GM19099 (cell line): ENCODE data around the gene CLASP2.

Experiments
- POLR2A ChIP-seq: IDR thresholded peaks from 3 replicates; pipeline ENCODE4 v1.6.1; 2011; ENCODE audit warnings: low read depth; ENCODE audit not compliant: insufficient read length; ENCODE audit errors: extremely low read depth

CLASP2 gene

DNA sequence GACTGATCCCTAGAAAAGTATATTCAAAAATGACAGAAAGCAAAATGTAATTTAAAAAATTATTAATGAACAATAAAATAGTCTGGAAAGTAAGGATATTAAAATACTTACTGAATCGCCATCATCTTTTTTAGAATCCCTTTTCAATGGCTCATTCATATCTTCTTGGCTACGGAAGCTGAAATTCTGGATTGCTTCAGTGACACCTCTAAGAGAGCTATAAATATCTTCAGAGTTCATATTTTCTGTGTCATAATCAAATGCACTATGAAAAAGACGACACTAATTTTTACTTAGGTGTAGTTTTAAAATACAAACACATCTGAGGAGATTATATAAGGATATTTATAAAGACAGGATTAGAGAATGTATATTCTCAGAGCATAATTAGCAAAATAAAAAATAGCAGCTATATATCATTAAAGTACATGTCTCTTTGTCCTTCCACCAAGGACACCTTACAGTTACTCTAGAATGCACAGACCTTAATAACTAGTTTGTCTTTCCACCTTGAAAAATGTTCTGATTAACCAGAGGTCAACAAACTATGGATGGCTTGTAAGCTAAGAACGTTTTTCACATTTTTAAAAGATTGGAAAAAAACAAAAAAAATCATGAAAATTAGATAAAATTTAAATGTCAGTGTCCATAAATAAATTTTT is 179.2 kb downstream of the CLASP2 start:
- no peak for TF ChIP-seq POLR2A

DNA sequence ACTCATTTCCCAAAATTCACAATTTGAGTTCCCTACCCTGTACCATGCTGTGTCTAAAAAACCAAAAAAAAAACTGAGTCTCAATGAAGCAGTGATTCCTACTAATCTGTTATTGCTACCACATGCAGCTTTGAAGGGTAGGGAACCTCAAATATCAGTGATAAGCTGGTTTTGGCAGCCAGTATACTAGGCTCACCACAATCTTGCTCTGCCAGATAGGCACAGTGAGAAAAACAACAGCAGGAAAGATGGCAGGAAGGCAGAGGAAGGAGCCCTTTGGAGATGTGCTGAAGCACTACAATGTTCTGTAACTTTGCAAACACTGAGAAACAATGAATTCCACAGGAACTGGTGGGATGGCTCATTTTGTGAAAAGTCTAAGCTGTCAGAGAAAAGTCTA is 180.9 kb downstream of the CLASP2 start:
- no peak for TF ChIP-seq POLR2A

DNA sequence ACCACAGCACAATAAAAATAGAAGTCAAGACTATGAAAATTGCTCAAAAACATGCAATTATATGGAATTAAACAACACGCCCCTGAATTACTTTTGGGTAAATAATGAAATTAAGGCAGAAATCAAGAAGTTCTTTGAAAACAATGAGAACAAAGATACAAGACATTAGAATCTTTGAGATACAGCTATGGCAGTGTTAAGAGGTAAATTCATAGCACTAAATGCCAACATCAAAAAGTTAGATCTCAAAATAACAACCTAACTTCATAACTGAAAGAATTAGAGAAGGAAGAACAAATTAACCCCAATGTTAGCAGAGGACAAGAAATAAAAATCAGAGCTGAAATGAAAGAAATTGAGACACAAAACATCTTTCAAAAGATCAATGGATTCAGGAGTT is 191.3 kb downstream of the CLASP2 start:
- TF ChIP-seq POLR2A, result no peak

GRCh38 chr3:33525232-33525631 is 192.8 kb downstream of the CLASP2 start:
- no peak for TF ChIP-seq POLR2A

- no peak for TF ChIP-seq POLR2A
Observed at GRCh38 chr3:33523093-33523667, 194.9 kb downstream of the CLASP2 start.

DNA sequence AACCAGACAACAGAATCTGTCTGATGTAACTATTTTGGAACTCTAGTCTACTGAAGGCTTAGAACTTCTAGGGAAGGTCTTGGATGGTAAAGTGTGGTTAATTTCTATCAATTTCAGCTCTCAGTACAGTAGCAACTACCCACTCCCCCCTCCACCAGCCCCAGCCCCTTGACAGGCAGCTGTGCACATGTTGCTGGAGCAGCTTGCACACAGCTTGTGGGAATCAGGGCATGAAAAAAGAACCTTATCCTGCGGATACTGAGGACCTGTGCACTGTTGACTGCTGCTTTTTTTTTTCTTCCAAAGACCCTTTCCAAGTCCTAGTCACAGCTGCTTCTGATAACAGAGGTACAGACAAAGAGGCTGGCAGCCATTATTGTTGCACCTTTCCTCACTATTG is 196.3 kb downstream of the CLASP2 start:
- no peak for TF ChIP-seq POLR2A

DNA sequence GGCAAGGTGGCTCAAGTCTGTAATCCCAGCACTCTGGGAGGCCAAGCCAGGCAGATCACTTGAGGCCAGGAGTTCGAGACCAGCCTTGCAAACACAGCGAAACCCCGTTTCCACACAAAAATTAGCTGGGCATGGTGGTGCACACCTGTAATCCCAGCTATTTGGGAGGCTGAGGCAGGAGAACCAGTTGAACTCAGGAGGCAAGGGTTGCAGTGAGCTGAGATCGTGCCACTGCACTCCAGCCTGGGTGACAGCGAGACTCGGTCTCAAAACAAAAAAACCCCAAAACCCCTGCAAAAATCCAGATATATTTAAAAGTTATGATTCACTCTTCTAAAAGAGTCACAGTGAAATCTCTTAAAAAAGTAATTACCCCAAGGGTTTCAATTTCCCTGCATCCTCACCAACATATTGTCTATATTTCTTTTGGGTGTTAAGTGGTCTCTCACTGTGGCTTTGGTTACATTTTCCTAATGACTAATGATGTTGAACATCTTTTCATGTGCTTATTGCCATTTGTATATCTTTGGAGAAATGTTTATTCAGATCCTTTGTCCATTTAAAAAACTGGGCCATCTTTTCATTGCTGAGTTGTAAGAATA is 204.7 kb downstream of the CLASP2 start:
- no peak for TF ChIP-seq POLR2A

DNA sequence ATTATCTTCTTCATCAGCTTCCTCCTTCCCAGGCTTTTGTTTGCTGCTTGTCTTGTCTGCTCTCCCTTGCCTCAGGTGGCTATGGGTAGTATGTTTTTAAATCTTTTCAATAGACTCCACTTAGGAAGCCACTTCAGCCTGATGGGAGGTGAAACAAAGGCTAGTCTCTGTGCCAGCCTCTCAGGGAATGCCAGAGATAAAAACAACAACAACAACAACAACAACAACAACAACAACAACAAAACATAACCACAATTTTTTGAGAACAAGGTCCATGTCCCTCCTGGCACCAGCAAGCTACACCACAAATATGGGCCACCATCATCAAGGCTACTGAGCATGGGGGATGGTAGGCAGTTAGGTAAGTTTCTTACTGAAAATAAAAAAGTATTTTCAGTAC is 213.0 kb downstream of the CLASP2 start:
- TF ChIP-seq POLR2A, result no peak

GRCh38 chr3:33496449-33496848 is 221.6 kb downstream of the CLASP2 start:
- no peak for TF ChIP-seq POLR2A

DNA sequence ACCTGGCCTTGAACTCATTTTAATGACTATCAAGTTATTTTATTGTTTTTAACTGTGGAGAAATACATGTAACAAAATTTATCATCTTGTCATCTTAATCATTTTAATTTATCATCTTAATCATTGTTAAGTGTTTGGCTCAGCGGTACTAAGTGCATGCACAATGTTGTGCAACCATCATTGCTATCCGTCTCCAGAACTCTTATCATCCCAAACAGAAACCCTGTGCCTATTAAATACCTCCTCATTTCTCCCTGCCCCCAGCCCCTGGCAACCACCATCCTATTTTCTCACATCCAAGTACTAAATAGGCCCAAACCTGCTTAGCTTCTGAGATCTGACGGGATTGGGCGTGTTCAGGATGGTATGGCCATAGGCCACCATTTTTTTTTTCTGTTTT is 226.3 kb downstream of the CLASP2 start:
- no peak for TF ChIP-seq POLR2A

DNA sequence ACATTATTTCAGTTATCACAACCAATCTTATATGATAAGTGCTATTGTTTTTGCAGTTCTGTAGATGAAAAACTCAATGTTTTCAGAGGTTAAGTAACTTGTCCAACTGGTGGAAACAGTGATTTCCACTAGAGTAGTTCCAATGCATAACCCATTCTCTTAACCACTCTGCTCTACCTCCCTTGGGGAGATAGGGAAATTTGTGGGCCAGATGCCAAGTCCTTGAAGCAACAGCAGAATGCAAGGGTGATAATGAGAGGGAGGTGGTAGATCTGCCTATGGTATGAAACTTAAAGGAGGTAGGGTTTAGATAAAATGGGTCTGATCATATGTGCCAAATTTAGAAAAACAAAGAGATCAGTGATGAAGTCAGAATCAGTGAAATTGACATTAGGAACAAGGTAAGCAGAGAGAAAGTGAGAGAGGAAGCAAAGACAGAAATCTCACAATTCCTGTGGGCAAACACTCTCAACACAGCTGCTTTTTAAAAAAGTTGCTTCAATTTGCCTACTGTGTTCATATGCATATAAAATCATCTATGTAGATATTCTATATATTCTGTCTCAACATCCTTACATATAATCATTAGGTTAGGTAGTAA is 227.3 kb downstream of the CLASP2 start:
- no peak for TF ChIP-seq POLR2A

DNA sequence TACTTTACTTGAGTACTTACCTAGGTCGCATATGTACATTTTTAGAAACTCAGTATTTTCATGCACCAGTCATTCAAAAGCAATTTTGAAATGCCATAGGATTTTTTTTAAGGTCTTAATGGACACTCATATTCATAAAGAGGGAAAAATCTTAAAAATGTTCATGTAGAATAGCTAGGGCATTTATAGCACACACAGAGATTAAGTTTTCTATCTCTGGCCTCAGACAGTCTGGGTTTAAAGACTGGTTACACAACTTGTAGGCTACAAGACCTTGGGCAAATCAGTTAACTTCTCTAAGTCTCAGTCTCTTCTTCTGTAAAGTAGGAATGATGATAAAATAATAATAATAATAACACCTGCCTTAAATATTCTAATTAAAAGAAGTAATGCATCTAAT is 229.4 kb downstream of the CLASP2 start:
- TF ChIP-seq POLR2A, result no peak

GRCh38 chr3:33488246-33488645 is 229.8 kb downstream of the CLASP2 start:
- TF ChIP-seq POLR2A, result no peak

DNA sequence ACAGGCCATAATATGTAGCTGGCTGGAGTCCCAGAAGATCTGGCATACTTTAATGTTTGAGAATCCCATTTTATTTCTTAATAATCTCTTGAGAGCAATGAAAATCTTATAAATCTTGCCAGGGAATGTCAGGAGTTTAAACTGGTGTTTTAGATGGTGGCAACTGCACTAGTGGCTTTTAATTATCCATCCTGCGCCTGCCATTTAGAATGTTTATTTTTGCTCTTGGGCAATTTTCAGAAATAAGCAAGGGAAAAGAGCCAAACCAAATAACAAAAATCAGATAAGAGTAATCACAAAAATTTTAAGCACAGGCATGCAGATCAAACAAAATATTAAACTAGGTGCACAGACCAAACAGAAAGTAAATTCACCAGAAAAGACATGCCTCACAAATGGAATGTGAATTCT is 235.9 kb downstream of the CLASP2 start:
- TF ChIP-seq POLR2A, result no peak

- no peak for TF ChIP-seq POLR2A
Observed at GRCh38 chr3:33474896-33475295, 243.2 kb downstream of the CLASP2 start.

GRCh38 chr3:33473813-33474212 is 244.2 kb downstream of the CLASP2 start:
- no peak for TF ChIP-seq POLR2A
